Memory B cell (primary cell): ENCODE data around the gene DIAPH3.

Experiments
- ATAC-seq: fragments of 150-1000 bp; cut with Tn5 transposase; 2 replicates; pipeline ENCODE4 v1.10.0; 2021; ENCODE audit warnings: low read depth, mild to moderate bottlenecking, moderate library complexity
- DNase-seq, 2 donors: peaks; one replicate each; pipeline ENCODE4 v3.0.0; 2022; ENCODE audit warnings: low spot score in 2 of 2
- H3K27ac Mint-ChIP-seq: one replicate; pipeline ENCODE4 v1.8.0; 2022; ENCODE audit warnings: mild to moderate bottlenecking, moderate library complexity, mixed read lengths
- H3K27me3 Mint-ChIP-seq: one replicate; pipeline ENCODE4 v1.8.0; 2022; ENCODE audit warnings: mixed read lengths
- H3K36me3 Mint-ChIP-seq: one replicate; pipeline ENCODE4 v1.8.0; 2022; ENCODE audit warnings: mild to moderate bottlenecking, mixed read lengths
- H3K4me1 Mint-ChIP-seq: one replicate; pipeline ENCODE4 v1.8.0; 2022; ENCODE audit warnings: mixed read lengths
- H3K4me3 Mint-ChIP-seq: one replicate; pipeline ENCODE4 v1.8.0; 2022; ENCODE audit warnings: mild to moderate bottlenecking, moderate library complexity, mixed read lengths
- H3K9me3 Mint-ChIP-seq: one replicate; pipeline ENCODE4 v1.8.0; 2022; ENCODE audit warnings: mixed read lengths

Gene DIAPH3

GRCh38 chr13:59679254-59679653 is 484.5 kb downstream of the DIAPH3 start:
- Mint-ChIP-seq H3K4me1 (no peaks in the 10 kb centered on the region), H3K9me3 (no peaks in the 10 kb centered on the region), H3K27me3 (peaks cover 3% of the 10 kb centered on the region), H3K27ac (no peak overlapping the region), H3K4me3 (no peak overlapping the region), H3K36me3 (no peaks in the 10 kb centered on the region)
- ATAC-seq (no peak), DNase-seq (no peak)

- Mint-ChIP-seq H3K4me3 (no peak overlapping the region), H3K4me1 (peaks cover under 1% of the 10 kb centered on the region), H3K27ac (no peak overlapping the region), H3K36me3 (no peaks in the 10 kb centered on the region), H3K9me3 (no peaks in the 10 kb centered on the region), H3K27me3 (peaks cover 3% of the 10 kb centered on the region)
- DNase-seq (no peak), ATAC-seq (no peak)
These were observed 485.5 kb downstream of the DIAPH3 start for GRCh38 chr13:59677966-59678814.

- peaks cover 3% of the 10 kb centered on the region for H3K4me1 Mint-ChIP-seq
- no peak overlapping the region for H3K27ac Mint-ChIP-seq
- H3K27me3 Mint-ChIP-seq: peaks cover 3% of the 10 kb centered on the region
- no peaks in the 10 kb centered on the region for H3K36me3 Mint-ChIP-seq
- ATAC-seq: no peak
- no peak overlapping the region for H3K4me3 Mint-ChIP-seq
- H3K9me3 Mint-ChIP-seq: no peaks in the 10 kb centered on the region
- DNase-seq: no peak
These were observed 486.3 kb downstream of the DIAPH3 start for GRCh38 chr13:59677430-59677829.

GRCh38 chr13:59674616-59675015 is 489.1 kb downstream of the DIAPH3 start:
- Mint-ChIP-seq H3K9me3 (no peaks in the 10 kb centered on the region), H3K4me1 (peaks cover 3% of the 10 kb centered on the region), H3K27me3 (peaks cover 3% of the 10 kb centered on the region), H3K27ac (no peak overlapping the region), H3K4me3 (no peak overlapping the region), H3K36me3 (no peaks in the 10 kb centered on the region)
- ATAC-seq (no peak), DNase-seq (no peak)

GRCh38 chr13:59673286-59673685 is 490.4 kb downstream of the DIAPH3 start:
- peaks cover 3% of the 10 kb centered on the region for H3K27me3 Mint-ChIP-seq
- no peak for DNase-seq
- H3K27ac Mint-ChIP-seq: no peak overlapping the region
- H3K36me3 Mint-ChIP-seq: no peaks in the 10 kb centered on the region
- peaks cover 3% of the 10 kb centered on the region for H3K4me1 Mint-ChIP-seq
- no peaks in the 10 kb centered on the region for H3K9me3 Mint-ChIP-seq
- no peak for ATAC-seq
- no peak overlapping the region for H3K4me3 Mint-ChIP-seq

GRCh38 chr13:59672445-59672844 is 491.3 kb downstream of the DIAPH3 start:
- Mint-ChIP-seq H3K27me3 (peaks cover 3% of the 10 kb centered on the region), H3K9me3 (no peaks in the 10 kb centered on the region), H3K4me3 (no peak overlapping the region), H3K36me3 (no peaks in the 10 kb centered on the region), H3K27ac (no peak overlapping the region), H3K4me1 (peaks cover 3% of the 10 kb centered on the region)
- DNase-seq (no peak), ATAC-seq (no peak)

GRCh38 chr13:59671881-59672280 is 491.8 kb downstream of the DIAPH3 start:
- Mint-ChIP-seq H3K27me3 (peaks cover 3% of the 10 kb centered on the region), H3K27ac (no peak overlapping the region), H3K36me3 (no peaks in the 10 kb centered on the region), H3K9me3 (no peaks in the 10 kb centered on the region), H3K4me3 (no peak overlapping the region), H3K4me1 (peaks cover 3% of the 10 kb centered on the region)
- no peak for ATAC-seq
- no peak for DNase-seq

GRCh38 chr13:59666504-59666903 is 497.2 kb downstream of the DIAPH3 start:
- Mint-ChIP-seq H3K4me3 (no peak overlapping the region), H3K9me3 (no peaks in the 10 kb centered on the region), H3K27me3 (no peaks in the 10 kb centered on the region), H3K4me1 (no peaks in the 10 kb centered on the region), H3K27ac (no peak overlapping the region), H3K36me3 (no peaks in the 10 kb centered on the region)
- ATAC-seq (no peak), DNase-seq (no peak)

GRCh38 chr13:59665732-59666131 is 498.0 kb downstream of the DIAPH3 start:
- DNase-seq: no peak
- H3K4me1 Mint-ChIP-seq: no peaks in the 10 kb centered on the region
- H3K4me3 Mint-ChIP-seq: no peak overlapping the region
- no peaks in the 10 kb centered on the region for H3K27me3 Mint-ChIP-seq
- H3K36me3 Mint-ChIP-seq: no peaks in the 10 kb centered on the region
- no peak for ATAC-seq
- no peak overlapping the region for H3K27ac Mint-ChIP-seq
- H3K9me3 Mint-ChIP-seq: no peaks in the 10 kb centered on the region

- no peak for DNase-seq
- Mint-ChIP-seq H3K4me3 (no peak overlapping the region), H3K27me3 (no peaks in the 10 kb centered on the region), H3K36me3 (no peaks in the 10 kb centered on the region), H3K9me3 (no peaks in the 10 kb centered on the region), H3K4me1 (no peaks in the 10 kb centered on the region), H3K27ac (no peak overlapping the region)
- no peak for ATAC-seq
These were observed 498.5 kb downstream of the DIAPH3 start for GRCh38 chr13:59665184-59665583.

GRCh38 chr13:59664586-59664985 is 499.1 kb downstream of the DIAPH3 start:
- Mint-ChIP-seq H3K4me1 (no peaks in the 10 kb centered on the region), H3K9me3 (no peaks in the 10 kb centered on the region), H3K4me3 (no peak overlapping the region), H3K27me3 (no peaks in the 10 kb centered on the region), H3K36me3 (no peaks in the 10 kb centered on the region), H3K27ac (no peak overlapping the region)
- DNase-seq (no peak), ATAC-seq (no peak)

- H3K27ac Mint-ChIP-seq: no peak overlapping the region
- no peaks in the 10 kb centered on the region for H3K27me3 Mint-ChIP-seq
- DNase-seq (no peak), ATAC-seq (no peak)
- H3K9me3 Mint-ChIP-seq: no peaks in the 10 kb centered on the region
- H3K36me3 Mint-ChIP-seq: no peaks in the 10 kb centered on the region
- no peak overlapping the region for H3K4me3 Mint-ChIP-seq
- no peaks in the 10 kb centered on the region for H3K4me1 Mint-ChIP-seq
These were observed 500.0 kb downstream of the DIAPH3 start for GRCh38 chr13:59663707-59664106.

- ATAC-seq (no peak), DNase-seq (no peak)
- Mint-ChIP-seq H3K27ac (no peak overlapping the region), H3K27me3 (no peaks in the 10 kb centered on the region), H3K4me1 (no peaks in the 10 kb centered on the region), H3K4me3 (no peak overlapping the region), H3K9me3 (no peaks in the 10 kb centered on the region), H3K36me3 (no peaks in the 10 kb centered on the region)
These were observed 503.1 kb downstream of the DIAPH3 start for GRCh38 chr13:59660582-59660981.

- Mint-ChIP-seq H3K27me3 (no peaks in the 10 kb centered on the region), H3K4me3 (no peak overlapping the region), H3K36me3 (no peaks in the 10 kb centered on the region), H3K27ac (no peak overlapping the region), H3K4me1 (no peaks in the 10 kb centered on the region), H3K9me3 (no peaks in the 10 kb centered on the region)
- ATAC-seq (no peak), DNase-seq (no peak)
These were observed 503.7 kb downstream of the DIAPH3 start for GRCh38 chr13:59659981-59660380.

GRCh38 chr13:59658738-59659330 is 504.9 kb downstream of the DIAPH3 start:
- DNase-seq: no peak
- no peaks in the 10 kb centered on the region for H3K9me3 Mint-ChIP-seq
- no peaks in the 10 kb centered on the region for H3K36me3 Mint-ChIP-seq
- H3K4me1 Mint-ChIP-seq: no peaks in the 10 kb centered on the region
- H3K4me3 Mint-ChIP-seq: no peak overlapping the region
- H3K27ac Mint-ChIP-seq: no peak overlapping the region
- ATAC-seq: no peak
- no peaks in the 10 kb centered on the region for H3K27me3 Mint-ChIP-seq
